AG04449 (cell line): ENCODE measurements around the gene COL6A1.

Experiments
- CTCF ChIA-PET: fragments of 350-600 bp; formaldehyde crosslinking; extraction: SDS; loops from one replicate; lab custom pipeline; 2021; ENCODE audit warnings: antibody characterized with exemption; lab: Yijun Ruan, JAX
- POLR2A ChIA-PET: fragments of 400-600, 350-600 bp; formaldehyde crosslinking; extraction: SDS; loops from one replicate; lab custom pipeline; 2020; ENCODE audit warnings: antibody characterized with exemption, inconsistent platforms; lab: Yijun Ruan, JAX
- DNase-seq: peaks from one replicate; pipeline ENCODE4 v3.0.0-alpha.2; 2010; ENCODE audit warnings: low read depth, low spot score
- H3K4me3 ChIP-seq: 2 replicates; pipeline ENCODE4 v1.5.1; 2011; ENCODE audit warnings: low read depth, mild to moderate bottlenecking, control low read depth, low read length
- CTCF ChIP-seq: IDR thresholded peaks from one replicate; pipeline ENCODE4 v1.5.1; 2011; ENCODE audit warnings: mild to moderate bottlenecking, moderate library complexity, low read length, control low read depth, inconsistent platforms; ENCODE audit not compliant: insufficient read depth; ENCODE audit errors: missing control alignments

Gene COL6A1

GRCh38 chr21:45962531-45963231 lies 18.9 kb upstream of the COL6A1 start:
- TF ChIP-seq CTCF, result no peak
- H3K4me3 ChIP-seq, result no peak overlapping the region
- no peak for DNase-seq
- CTCF ChIA-PET, result interaction anchor here (0.6 to 2.7 kb wide), 3 partner anchors 8 to 180 kb away, joined by 3 to 15 read pairs (median 3); no protein-coding TSS in a partner anchor
- POLR2A ChIA-PET, result no interaction called here

- no peak overlapping the region for H3K4me3 ChIP-seq
- DNase-seq, result no peak
- ChIA-PET POLR2A (no interaction called here), CTCF (interaction anchor here (0.8 to 2.7 kb wide), 2 partner anchors 8 to 179 kb away, joined by 3 to 15 read pairs; no protein-coding TSS in a partner anchor)
- TF ChIP-seq CTCF, result no peak
These were observed 18.4 kb upstream of the COL6A1 start for GRCh38 chr21:45963232-45963570.

GRCh38 chr21:45964649-45965048 lies 16.9 kb upstream of the COL6A1 start:
- no peak overlapping the region for H3K4me3 ChIP-seq
- ChIA-PET POLR2A (no interaction called here), CTCF (interaction anchor here (1.2 to 2.7 kb wide), 2 partner anchors 7 to 9 kb away, joined by 4 to 15 read pairs; no protein-coding TSS in a partner anchor)
- DNase-seq, result no peak
- no peak for TF ChIP-seq CTCF

- TF ChIP-seq CTCF, result no peak
- POLR2A ChIA-PET, result no interaction called here
- CTCF ChIA-PET, result interaction anchor here (1.2 kb wide), 1 partner anchor 8 kb away, joined by 4 read pairs; no protein-coding TSS in a partner anchor
- DNase-seq, result no peak
- no peak overlapping the region for H3K4me3 ChIP-seq
These were observed 16.3 kb upstream of the COL6A1 start for GRCh38 chr21:45965084-45965809.

GRCh38 chr21:45966791-45967394 lies 14.7 kb upstream of the COL6A1 start:
- H3K4me3 ChIP-seq, result no peak overlapping the region
- POLR2A ChIA-PET, result no interaction called here
- DNase-seq, result no peak
- no peak for TF ChIP-seq CTCF
- CTCF ChIA-PET, result interaction anchor here (0.9 to 2.2 kb wide), 6 partner anchors 8 to 262 kb away, joined by 3 to 8 read pairs (median 4); no protein-coding TSS in a partner anchor
